Gastroesophageal sphincter (tissue), 4 donors: ENCODE data around the gene TAGLN. TPM values are rescaled to one million over a fixed set of nuclear protein-coding genes. Genes with fewer than 3 reads are reported as not detected.

ENCODE experiments used
- ATAC-seq: fragments of 150-250 bp; one replicate; pipeline ENCODE4 v1.9.1; 2016; ENCODE audit warnings: mild to moderate bottlenecking, moderate library complexity
- H3K27ac ChIP-seq, 4 donors: fragments of 200-600 bp; sonication (generic) in 3 of 4; 1 replicate in 3 of 4; 2 replicates in 1 of 4; pipeline ENCODE4 v1.5.1; 2016 to 2019
- H3K27me3 ChIP-seq: fragments of 200-600 bp; sonication (generic); one replicate; pipeline ENCODE4 v1.5.1; 2019
- H3K36me3 ChIP-seq, 2 donors: fragments of 200-600 bp; sonication (generic); one replicate each; pipeline ENCODE4 v1.5.1; 2019; ENCODE audit warnings: control low read depth in 1 of 2
- H3K4me1 ChIP-seq, 3 donors: fragments of 200-600 bp; sonication (generic); 1 replicate in 2 of 3; 2 replicates in 1 of 3; pipeline ENCODE4 v1.5.1; 2016 to 2019; ENCODE audit warnings: control low read depth in 2 of 3
- H3K4me3 ChIP-seq, 2 donors: fragments of 200-600 bp; sonication (generic); one replicate each; pipeline ENCODE4 v1.5.1; 2019; ENCODE audit warnings: mild to moderate bottlenecking in 1 of 2, moderate library complexity in 1 of 2
- H3K9me3 ChIP-seq, 3 donors: fragments of 200-600 bp; sonication (generic); one replicate each; pipeline ENCODE4 v1.5.1; 2017 to 2019; ENCODE audit warnings: control low read depth in 2 of 3
- EP300 ChIP-seq: sonication (generic); formaldehyde crosslinking; IDR thresholded peaks from one replicate; pipeline ENCODE4 v1.6.1; 2017; ENCODE audit warnings: antibody characterized with exemption, mild to moderate bottlenecking
- POLR2A ChIP-seq, 2 donors: fragments of 450-650 bp; IDR thresholded peaks; one replicate each; pipeline ENCODE4 v1.6.1; 2017; ENCODE audit warnings: antibody characterized with exemption in 2 of 2, mild to moderate bottlenecking in 2 of 2, moderate library complexity in 1 of 2
- POLR2AphosphoS5 ChIP-seq: sonication (generic); formaldehyde crosslinking; IDR thresholded peaks from one replicate; pipeline ENCODE4 v1.6.1; 2017; ENCODE audit warnings: antibody characterized with exemption
- WGBS, 2 donors: methylation state at CpG; one replicate each; pipeline ENCODE4 v1.1.5; 2018; ENCODE audit warnings: low coverage in 1 of 2; 5-methylcytosine and 5-hydroxymethylcytosine counted together
- total RNA-seq, 4 donors: library from RNA; depleted of rRNA; stranded (reverse); fragments of >200 nt; gene quantifications; one replicate each; pipeline ENCODE4 v1.1.0, GENCODE V29; 2016
- TF ChIP-seq, protein P1 (sequence below), 4 experiments: fragments of 200-600 bp in 2 of 4; fragments of 450-650 bp in 2 of 4; sonication (generic) in 1 of 4; IDR thresholded peaks; one replicate each; pipeline ENCODE4 v1.5.1; 2017 to 2019; ENCODE audit warnings: antibody characterized with exemption in 4 of 4, mild to moderate bottlenecking in 2 of 4, moderate library complexity in 2 of 4

TAGLN gene
- total RNA-seq, 4 donors from 2014 or later = 10,394 to 14,194 (median 13,050) TPM

DNA sequence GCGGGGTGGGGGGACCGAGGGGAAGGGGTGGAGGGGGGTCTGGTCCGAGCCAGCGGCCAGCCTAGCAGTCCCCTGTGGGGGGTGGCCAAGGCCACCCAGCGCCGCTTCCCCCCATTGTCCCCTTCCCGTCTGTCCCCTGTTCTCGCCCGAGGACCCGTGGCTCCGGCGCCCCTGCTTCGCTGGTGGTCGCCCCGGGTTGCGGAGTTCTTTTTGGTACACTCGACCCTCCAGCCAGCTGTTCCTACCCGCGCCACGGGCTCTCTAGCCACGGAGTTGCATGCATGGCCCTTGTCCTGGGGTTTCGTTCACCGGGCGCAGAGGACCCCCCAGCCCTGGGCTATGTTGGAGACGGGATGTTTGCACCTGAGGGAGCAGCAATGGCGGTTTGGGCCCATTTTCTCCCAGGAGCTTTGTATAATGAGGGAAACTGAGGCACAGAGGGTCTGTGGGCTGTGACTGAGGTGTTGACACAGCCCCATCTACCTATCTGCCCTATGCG, 33.8 kb downstream of the TAGLN start:
- Histone ChIP-seq H3K4me1 (peaks cover 0 to 48% (median 16%) of the 10 kb centered on the region in 3 donors), H3K9me3 (no peaks in the 10 kb centered on the region), H3K36me3 (peaks cover 0 to 27% of the 10 kb centered on the region in 2 donors), H3K27ac (peak overlapping the region; percentile 92 to 98 (median 95)), H3K4me3 (peak overlapping the region; percentile 90 to 98), H3K27me3 (no peaks in the 10 kb centered on the region)
- TF ChIP-seq, protein P1, sequence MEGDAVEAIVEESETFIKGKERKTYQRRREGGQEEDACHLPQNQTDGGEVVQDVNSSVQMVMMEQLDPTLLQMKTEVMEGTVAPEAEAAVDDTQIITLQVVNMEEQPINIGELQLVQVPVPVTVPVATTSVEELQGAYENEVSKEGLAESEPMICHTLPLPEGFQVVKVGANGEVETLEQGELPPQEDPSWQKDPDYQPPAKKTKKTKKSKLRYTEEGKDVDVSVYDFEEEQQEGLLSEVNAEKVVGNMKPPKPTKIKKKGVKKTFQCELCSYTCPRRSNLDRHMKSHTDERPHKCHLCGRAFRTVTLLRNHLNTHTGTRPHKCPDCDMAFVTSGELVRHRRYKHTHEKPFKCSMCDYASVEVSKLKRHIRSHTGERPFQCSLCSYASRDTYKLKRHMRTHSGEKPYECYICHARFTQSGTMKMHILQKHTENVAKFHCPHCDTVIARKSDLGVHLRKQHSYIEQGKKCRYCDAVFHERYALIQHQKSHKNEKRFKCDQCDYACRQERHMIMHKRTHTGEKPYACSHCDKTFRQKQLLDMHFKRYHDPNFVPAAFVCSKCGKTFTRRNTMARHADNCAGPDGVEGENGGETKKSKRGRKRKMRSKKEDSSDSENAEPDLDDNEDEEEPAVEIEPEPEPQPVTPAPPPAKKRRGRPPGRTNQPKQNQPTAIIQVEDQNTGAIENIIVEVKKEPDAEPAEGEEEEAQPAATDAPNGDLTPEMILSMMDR (IDR thresholded peaks at IDR 0.05) = no peak
- TF ChIP-seq POLR2AphosphoS5 = no peak
- no peak for TF ChIP-seq POLR2A (IDR thresholded peaks at IDR 0.05)
- TF ChIP-seq EP300 = no peak
- ATAC-seq = no peak
- WGBS, 2 donors = 14% methylated on average over 2 of the region's 27 CpGs; no CpG with 5 or more reads in 1 of the 2 donors

DNA sequence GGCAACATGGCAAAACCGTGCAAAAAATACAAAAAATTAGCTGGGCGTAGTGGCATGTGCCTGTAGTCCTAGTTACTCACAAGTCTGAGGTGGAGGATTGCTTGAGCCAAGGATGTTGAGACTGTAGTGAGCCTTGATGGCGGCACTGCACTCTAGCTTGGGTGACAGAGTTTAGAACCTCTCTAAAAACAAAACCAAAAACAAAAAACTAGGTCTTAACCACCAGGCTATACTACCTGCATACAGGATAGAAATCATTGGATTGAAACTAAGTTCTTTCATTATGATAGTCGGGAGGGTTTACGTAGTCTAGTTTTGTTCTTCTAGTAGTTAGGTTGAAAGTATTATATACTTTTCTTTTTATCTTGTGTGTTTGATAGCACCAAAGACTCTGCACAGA, 39.1 kb downstream of the TAGLN start:
- 90 to 95% methylated on average over 4 to 5 of the region's 5 CpGs for WGBS, 2 donors
- peaks cover 0 to 17% (median 4%) of the 10 kb centered on the region in 3 donors for H3K4me1 ChIP-seq
- H3K4me3 ChIP-seq = no peak overlapping the region
- ATAC-seq = no peak
- no peak overlapping the region for H3K27ac ChIP-seq
- no peaks in the 10 kb centered on the region for H3K27me3 ChIP-seq
- no peak for TF ChIP-seq EP300
- TF ChIP-seq, protein P1 (IDR thresholded peaks at IDR 0.05) = no peak
- TF ChIP-seq POLR2A (IDR thresholded peaks at IDR 0.05) = no peak
- no peak for TF ChIP-seq POLR2AphosphoS5
- H3K36me3 ChIP-seq = peaks cover 0 to 56% of the 10 kb centered on the region in 2 donors
- H3K9me3 ChIP-seq = no peaks in the 10 kb centered on the region

- Histone ChIP-seq H3K27me3 (no peaks in the 10 kb centered on the region), H3K36me3 (peaks cover 0 to 67% of the 10 kb centered on the region in 2 donors), H3K27ac (no peak overlapping the region), H3K9me3 (no peaks in the 10 kb centered on the region), H3K4me3 (no peak overlapping the region), H3K4me1 (peaks cover 0 to 6% (median 0%) of the 10 kb centered on the region in 3 donors)
- TF ChIP-seq EP300 (no peak), POLR2AphosphoS5 (no peak), POLR2A (IDR thresholded peaks at IDR 0.05) (no peak)
- TF ChIP-seq, protein P1 (IDR thresholded peaks at IDR 0.05) = no peak
- 61 to 81% methylated on average over 5 to 6 of the region's 6 CpGs for WGBS, 2 donors
- no peak for ATAC-seq
Measured at GRCh38 chr11:117239295-117239694, 40.1 kb downstream of the TAGLN start.

DNA sequence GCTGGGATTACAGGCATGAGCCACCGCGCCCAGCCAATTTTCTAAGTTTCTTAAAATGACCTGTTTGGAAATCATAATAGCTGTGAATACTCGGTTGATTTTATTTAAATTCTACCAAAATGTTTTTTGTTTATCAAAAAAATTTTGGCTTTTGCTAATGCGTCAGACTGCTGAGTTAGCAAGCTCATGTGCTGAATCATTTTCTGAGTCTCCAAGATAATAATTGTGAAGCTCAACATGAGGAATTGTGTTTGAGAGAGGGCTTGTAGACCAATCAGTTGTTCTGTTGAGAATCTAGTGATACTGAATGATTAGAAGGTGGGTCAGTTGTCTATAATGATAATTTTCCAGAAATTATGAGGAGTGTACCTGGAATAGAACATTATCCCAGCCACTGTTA, 49.2 kb downstream of the TAGLN start:
- H3K27ac ChIP-seq = no peak overlapping the region
- no peak for TF ChIP-seq POLR2AphosphoS5
- TF ChIP-seq EP300 = no peak
- TF ChIP-seq POLR2A (IDR thresholded peaks at IDR 0.05) = no peak
- TF ChIP-seq, protein P1 (IDR thresholded peaks at IDR 0.05) = no peak
- H3K4me1 ChIP-seq = no peaks in the 10 kb centered on the region
- no peak overlapping the region for H3K4me3 ChIP-seq
- H3K9me3 ChIP-seq = no peaks in the 10 kb centered on the region
- 86 to 91% methylated on average over 3 to 4 of the region's 4 CpGs for WGBS, 2 donors
- no peak for ATAC-seq
- H3K36me3 ChIP-seq = peaks cover 4 to 81% of the 10 kb centered on the region in 2 donors
- no peaks in the 10 kb centered on the region for H3K27me3 ChIP-seq

GRCh38 chr11:117249571-117249970, 50.4 kb downstream of the TAGLN start:
- TF ChIP-seq, protein P1 (IDR thresholded peaks at IDR 0.05) = no peak
- TF ChIP-seq POLR2AphosphoS5 = no peak
- no peak for TF ChIP-seq EP300
- TF ChIP-seq POLR2A (IDR thresholded peaks at IDR 0.05) = no peak
- no peak overlapping the region for H3K4me3 ChIP-seq
- ATAC-seq = no peak
- H3K27ac ChIP-seq = no peak overlapping the region
- H3K36me3 ChIP-seq = peaks cover 4 to 81% of the 10 kb centered on the region in 2 donors
- no peaks in the 10 kb centered on the region for H3K9me3 ChIP-seq
- H3K27me3 ChIP-seq = no peaks in the 10 kb centered on the region
- 66 to 85% methylated on average over 4 of the region's 4 CpGs for WGBS, 2 donors
- no peaks in the 10 kb centered on the region for H3K4me1 ChIP-seq
